ENCODE data around the gene RUBCNL.

The RUBCNL gene

DNA sequence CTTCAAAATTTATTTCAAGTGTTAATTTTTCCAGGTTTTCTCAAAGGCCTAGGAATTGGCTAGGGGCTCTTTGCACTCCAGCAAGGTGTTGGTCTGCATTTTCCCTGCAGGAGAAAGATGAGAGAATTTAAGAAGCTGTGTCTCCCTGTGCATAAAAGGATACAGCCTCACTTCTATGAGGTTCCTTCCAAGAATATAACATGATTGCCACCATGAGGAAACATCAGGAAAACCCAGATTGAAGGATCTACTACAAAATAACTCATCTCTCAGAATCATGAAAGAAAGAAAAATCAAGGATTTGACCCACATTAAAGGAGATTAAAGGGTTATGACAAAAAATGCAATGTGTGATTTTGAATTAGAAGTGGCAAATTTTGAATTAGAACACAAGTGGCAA is 69.9 kb downstream of the RUBCNL start:
- TF ChIP-seq, protein P1, sequence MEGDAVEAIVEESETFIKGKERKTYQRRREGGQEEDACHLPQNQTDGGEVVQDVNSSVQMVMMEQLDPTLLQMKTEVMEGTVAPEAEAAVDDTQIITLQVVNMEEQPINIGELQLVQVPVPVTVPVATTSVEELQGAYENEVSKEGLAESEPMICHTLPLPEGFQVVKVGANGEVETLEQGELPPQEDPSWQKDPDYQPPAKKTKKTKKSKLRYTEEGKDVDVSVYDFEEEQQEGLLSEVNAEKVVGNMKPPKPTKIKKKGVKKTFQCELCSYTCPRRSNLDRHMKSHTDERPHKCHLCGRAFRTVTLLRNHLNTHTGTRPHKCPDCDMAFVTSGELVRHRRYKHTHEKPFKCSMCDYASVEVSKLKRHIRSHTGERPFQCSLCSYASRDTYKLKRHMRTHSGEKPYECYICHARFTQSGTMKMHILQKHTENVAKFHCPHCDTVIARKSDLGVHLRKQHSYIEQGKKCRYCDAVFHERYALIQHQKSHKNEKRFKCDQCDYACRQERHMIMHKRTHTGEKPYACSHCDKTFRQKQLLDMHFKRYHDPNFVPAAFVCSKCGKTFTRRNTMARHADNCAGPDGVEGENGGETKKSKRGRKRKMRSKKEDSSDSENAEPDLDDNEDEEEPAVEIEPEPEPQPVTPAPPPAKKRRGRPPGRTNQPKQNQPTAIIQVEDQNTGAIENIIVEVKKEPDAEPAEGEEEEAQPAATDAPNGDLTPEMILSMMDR (IDR thresholded peaks at IDR 0.05; ENCODE audit: low read depth, low read length) = no peak
- Histone ChIP-seq H3K9me3 (ENCODE audit: severe bottlenecking) (peaks cover 1% of the 10 kb centered on the region), H3K27me3 (ENCODE audit: insufficient read depth, low read depth, severe bottlenecking) (no peaks in the 10 kb centered on the region), H3K4me3 (ENCODE audit: low read depth, low read length) (no peak overlapping the region), H3K36me3 (no peaks in the 10 kb centered on the region), H3K27ac (no peak overlapping the region)
- DNase-seq = no peak

DNA sequence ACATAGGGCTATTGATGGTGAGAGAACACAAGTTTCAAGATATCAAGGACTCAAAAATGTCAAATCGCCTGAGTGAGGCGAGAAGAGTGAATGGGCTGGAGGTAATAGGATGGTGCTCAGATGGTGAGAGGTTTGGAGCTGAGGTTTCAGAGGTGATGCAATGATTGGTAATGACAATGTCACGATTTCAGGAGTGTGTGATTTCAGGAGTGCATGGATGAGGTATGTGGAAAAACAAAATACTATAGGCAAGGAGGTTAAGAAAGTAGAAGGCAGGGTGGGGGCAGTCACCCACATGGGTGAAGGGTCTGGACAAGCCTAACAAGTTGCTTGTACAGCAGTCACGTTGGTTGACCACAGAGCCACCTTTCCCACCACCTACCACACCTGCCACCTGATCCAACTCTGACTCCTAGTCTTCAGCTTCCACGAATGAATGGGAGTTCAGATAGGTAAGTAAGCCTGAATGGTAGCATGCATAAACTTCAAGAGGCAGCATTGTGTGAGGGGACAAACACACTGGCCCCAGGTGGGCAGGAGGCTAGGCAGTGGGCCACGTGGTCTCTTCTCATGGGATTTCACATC is 71.5 kb downstream of the RUBCNL start:
- TF ChIP-seq, protein P1 (IDR thresholded peaks at IDR 0.05; ENCODE audit: low read depth, low read length) = no peak
- Histone ChIP-seq H3K9me3 (ENCODE audit: severe bottlenecking) (no peaks in the 10 kb centered on the region), H3K27me3 (ENCODE audit: insufficient read depth, low read depth, severe bottlenecking) (no peaks in the 10 kb centered on the region), H3K27ac (no peak overlapping the region), H3K36me3 (no peaks in the 10 kb centered on the region), H3K4me3 (ENCODE audit: low read depth, low read length) (no peak overlapping the region)
- DNase-seq = no peak

DNA sequence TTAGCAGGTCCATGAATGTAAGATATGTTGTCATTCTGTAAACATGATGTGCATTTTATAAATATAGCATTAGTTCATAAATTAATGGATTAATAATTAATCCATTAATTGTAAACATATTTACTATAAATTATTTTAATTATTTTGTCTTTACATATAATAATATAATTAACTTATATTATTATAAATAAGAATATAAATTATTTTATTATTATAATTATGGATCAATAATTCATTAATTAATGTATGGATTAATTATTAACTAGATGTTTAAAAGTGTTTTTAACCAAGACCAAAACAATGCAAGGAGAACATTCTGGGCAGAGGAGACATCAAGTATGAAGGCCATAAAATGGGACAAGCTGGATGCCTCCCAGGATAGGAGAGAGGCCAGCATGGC is 72.0 kb downstream of the RUBCNL start:
- TF ChIP-seq, protein P1 (IDR thresholded peaks at IDR 0.05; ENCODE audit: low read depth, low read length) = no peak
- no peak for DNase-seq
- Histone ChIP-seq H3K27ac (no peak overlapping the region), H3K4me3 (ENCODE audit: low read depth, low read length) (no peak overlapping the region), H3K36me3 (no peaks in the 10 kb centered on the region), H3K9me3 (ENCODE audit: severe bottlenecking) (no peaks in the 10 kb centered on the region), H3K27me3 (ENCODE audit: insufficient read depth, low read depth, severe bottlenecking) (no peaks in the 10 kb centered on the region)

DNA sequence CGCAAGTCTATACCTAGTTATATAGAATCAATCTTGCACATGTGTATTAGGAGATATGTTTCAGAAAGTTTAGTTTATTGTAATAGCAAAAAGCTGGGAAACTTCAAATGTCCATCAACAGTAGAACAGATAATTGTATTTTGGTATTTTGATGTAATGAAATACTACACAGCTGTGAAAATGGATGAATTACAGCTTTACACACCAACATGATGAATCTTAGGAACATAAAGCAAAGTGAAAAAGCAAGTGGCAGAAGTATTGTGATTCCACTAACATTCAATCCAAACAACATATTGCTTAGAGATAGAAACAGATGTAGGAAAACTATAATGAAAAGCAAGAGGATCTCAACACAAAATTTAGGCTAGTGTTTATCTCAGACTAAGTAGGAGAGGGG is 72.5 kb downstream of the RUBCNL start:
- H3K27me3 ChIP-seq (ENCODE audit: insufficient read depth, low read depth, severe bottlenecking) = no peaks in the 10 kb centered on the region
- no peak overlapping the region for H3K4me3 ChIP-seq (ENCODE audit: low read depth, low read length)
- TF ChIP-seq, protein P1 (IDR thresholded peaks at IDR 0.05; ENCODE audit: low read depth, low read length) = no peak
- no peak overlapping the region for H3K27ac ChIP-seq
- DNase-seq = no peak
- no peaks in the 10 kb centered on the region for H3K36me3 ChIP-seq
- H3K9me3 ChIP-seq (ENCODE audit: severe bottlenecking) = no peaks in the 10 kb centered on the region

DNA sequence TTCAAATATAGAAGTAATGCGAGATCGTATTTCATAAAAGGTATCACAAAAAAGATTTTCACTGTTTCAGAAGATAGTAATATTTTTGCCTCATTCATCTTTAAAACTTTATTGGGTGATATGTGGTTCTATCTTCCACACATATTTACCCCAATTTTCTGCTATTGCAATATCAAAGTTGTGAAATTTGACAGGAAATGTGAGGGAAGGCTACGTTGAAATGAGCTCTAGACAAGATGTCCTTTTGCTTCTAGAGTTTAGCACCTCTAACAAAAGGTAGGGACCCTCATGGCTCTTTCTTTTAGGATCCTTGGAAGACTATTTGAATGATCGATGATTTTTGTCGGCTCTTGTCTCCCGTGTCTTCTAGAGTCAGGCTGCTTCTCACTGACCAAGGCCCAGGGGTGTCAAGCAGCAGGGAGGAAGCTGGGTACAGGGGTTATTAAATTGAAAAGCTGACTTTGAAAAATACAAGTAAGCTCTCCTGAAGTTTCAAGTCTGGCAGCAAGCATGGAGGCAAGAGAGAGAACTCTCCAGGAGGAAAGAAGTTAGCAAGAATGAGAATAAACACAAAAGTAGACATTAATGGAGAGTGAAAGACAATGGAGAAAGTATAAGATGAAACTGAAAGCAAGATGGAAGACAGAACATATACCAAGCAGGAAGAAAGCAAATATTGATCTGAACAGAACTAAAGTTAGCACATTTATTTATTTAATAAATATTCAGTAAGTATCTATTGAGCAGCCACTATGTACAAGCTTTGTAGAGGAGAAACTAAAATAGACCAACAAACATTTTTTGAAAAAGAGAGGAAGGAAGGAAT is 73.4 kb downstream of the RUBCNL start:
- H3K36me3 ChIP-seq = no peaks in the 10 kb centered on the region
- H3K9me3 ChIP-seq (ENCODE audit: severe bottlenecking) = no peaks in the 10 kb centered on the region
- TF ChIP-seq, protein P1 (IDR thresholded peaks at IDR 0.05; ENCODE audit: low read depth, low read length) = no peak
- no peak overlapping the region for H3K4me3 ChIP-seq (ENCODE audit: low read depth, low read length)
- no peak overlapping the region for H3K27ac ChIP-seq
- no peaks in the 10 kb centered on the region for H3K27me3 ChIP-seq (ENCODE audit: insufficient read depth, low read depth, severe bottlenecking)
- no peak for DNase-seq

Measured in WERI-Rb-1 (cell line).